ENCODE measurements around the gene IGF2BP2. TPM values are rescaled to one million over a fixed set of nuclear protein-coding genes. Genes with fewer than 3 reads are reported as not detected.
A peak's percentile ranks its signal among the peaks of the same experiment; 100 is the strongest.

Gene IGF2BP2
- total RNA-seq, 1 experiment from 2014 or later, result 135 TPM

GRCh38 chr3:185815391-185816282 lies 9.2 kb downstream of the IGF2BP2 start:
- H3K27me3 ChIP-seq (ENCODE audit: insufficient read depth, low read length), result no peaks in the 10 kb centered on the region
- H2AFZ ChIP-seq (ENCODE audit: low read depth, low read length, poor library complexity, severe bottlenecking), result no peak overlapping the region
- TF ChIP-seq YY1 (IDR thresholded peaks at IDR 0.05; ENCODE audit: extremely low read depth, insufficient replicate concordance, low read depth, low read length) (no peak), EZH2 (IDR thresholded peaks at IDR 0.05) (no peak), ELF1 (IDR thresholded peaks at IDR 0.05; ENCODE audit: borderline replicate concordance, low read depth) (no peak), CEBPB (IDR thresholded peaks at IDR 0.05; ENCODE audit: low read depth) (no peak), TCF7L2 (IDR thresholded peaks at IDR 0.05; ENCODE audit: borderline replicate concordance, extremely low read depth, insufficient read depth, insufficient read length) (no peak), SP1 (IDR thresholded peaks at IDR 0.05; ENCODE audit: low read depth) (no peak), ZFX (IDR thresholded peaks at IDR 0.05) (no peak), CTCF (IDR thresholded peaks at IDR 0.05 in 2 of 3, conservative IDR thresholded peaks at IDR 0.05 in 1 of 3; ENCODE audit: borderline replicate concordance in 1 of 3, insufficient read depth in 1 of 3, low read depth in 2 of 3, low read length in 2 of 3) (no peak)
- TF ChIP-seq, protein P1, sequence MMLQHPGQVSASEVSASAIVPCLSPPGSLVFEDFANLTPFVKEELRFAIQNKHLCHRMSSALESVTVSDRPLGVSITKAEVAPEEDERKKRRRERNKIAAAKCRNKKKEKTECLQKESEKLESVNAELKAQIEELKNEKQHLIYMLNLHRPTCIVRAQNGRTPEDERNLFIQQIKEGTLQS (IDR thresholded peaks at IDR 0.05), result no peak
- no peaks in the 10 kb centered on the region for H3K9me3 ChIP-seq (ENCODE audit: control insufficient read depth in 1 of 2, insufficient read depth in 1 of 2, low read depth in 1 of 2, low read length in 2 of 2)
- no peak for DNase-seq (ENCODE audit: low read depth, low spot score)
- peak overlapping the region; percentile 14; the same call in 1 of the 2 replicates for H3K4me2 ChIP-seq (ENCODE audit: low read length)
- no peak overlapping the region for H3K27ac ChIP-seq (ENCODE audit: low read depth, low read length)
- BruUV-seq (replicated peaks), result no TSS peak
- 0 out of 2 replicates have a peak overlapping the region, but pooled peaks have one; percentile 8 for H3K9ac ChIP-seq (ENCODE audit: low read length)
- RAD21 ChIA-PET (ENCODE audit: low non-redundant PET in 1 of 2, low total read pairs in 2 of 2, uncharacterized antibody in 2 of 2, unreplicated experiment in 2 of 2), result no interaction called here
- POLR2A ChIA-PET, result interaction anchor here (1.1 kb wide), 1 partner anchor 12 kb away, joined by 5 read pairs; no protein-coding TSS in a partner anchor
- H4K20me1 ChIP-seq (ENCODE audit: insufficient read depth), result peaks cover 23% of the 10 kb centered on the region
- intact Hi-C loops (cut with micrococcal nuclease), result no loop called here
- no peak for ATAC-seq
- H3K9me2 ChIP-seq (ENCODE audit: insufficient read depth), result no peaks in the 10 kb centered on the region
- CTCF ChIA-PET, result no interaction called here
- H3K4me1 ChIP-seq (ENCODE audit: control insufficient read depth in 1 of 2, insufficient read depth in 2 of 2, low read length in 2 of 2), result peaks cover 22 to 75% of the 10 kb centered on the region in 2 experiments
- H3K79me2 ChIP-seq (ENCODE audit: insufficient read depth, low read length), result peaks cover 100% of the 10 kb centered on the region
- H3K4me3 ChIP-seq (replicated peaks in 1 of 2; ENCODE audit: low read depth in 1 of 2, low read length in 2 of 2), result no peak overlapping the region
- 0 out of 4 replicates have a peak, but pooled peaks cover 0 to 4% of the 10 kb centered on the region in 2 experiments for H3K36me3 ChIP-seq (ENCODE audit: control insufficient read depth in 1 of 2, insufficient read depth in 2 of 2, low read length in 2 of 2)

Measured in HCT116 (cell line).